Mononuclear cell (primary cell): ENCODE results near the gene PNKD. TPM values are rescaled to one million over a fixed set of nuclear protein-coding genes. Genes with fewer than 3 reads are reported as not detected.
A peak's percentile ranks its signal among the peaks of the same experiment; 100 is the strongest.

Experiments
- H3K27me3 ChIP-seq: 2 replicates; pipeline ENCODE4 v1.6.0; 2011; ENCODE audit warnings: low read length, control low read depth; ENCODE audit not compliant: insufficient read depth
- H3K4me1 ChIP-seq: 2 replicates; pipeline ENCODE4 v1.5.1; 2011; ENCODE audit warnings: mild to moderate bottlenecking, low read length, control low read depth; ENCODE audit not compliant: insufficient read depth
- H3K4me3 ChIP-seq: 2 replicates; pipeline ENCODE4 v1.5.1; 2011; ENCODE audit warnings: mild to moderate bottlenecking, low read length, moderate library complexity
- H3K9me3 ChIP-seq: 2 replicates; pipeline ENCODE4 v1.5.1; 2011; ENCODE audit warnings: low read depth, mild to moderate bottlenecking, control low read depth, low read length
- total RNA-seq: library from RNA; depleted of rRNA; stranded (reverse); fragments of >200 nt; gene quantifications from one replicate; pipeline ENCODE4 v1.2.3, GENCODE V29; 2012

PNKD gene
- total RNA-seq, 1 donor = 14.2 TPM

DNA sequence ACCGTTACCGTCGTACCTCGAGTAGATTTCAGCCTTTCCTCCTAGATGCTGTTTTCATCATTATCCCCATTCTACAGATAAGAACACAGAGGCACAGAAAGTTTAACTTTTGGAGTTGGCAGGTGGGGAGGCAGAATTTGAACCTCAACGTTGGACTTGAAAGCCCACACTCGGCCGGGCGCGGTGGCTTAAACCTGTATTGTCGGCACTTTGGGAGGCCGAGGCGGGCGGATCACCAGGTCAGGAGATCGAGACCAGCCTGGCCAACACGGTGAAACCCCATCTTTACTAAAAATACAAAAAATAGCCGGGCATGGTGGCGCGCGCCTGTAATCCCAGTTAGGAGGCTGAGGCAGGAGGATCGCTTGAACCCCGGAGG is 97.8 kb downstream of the PNKD start:
- H3K4me1 ChIP-seq = peaks cover 90% of the 10 kb centered on the region
- H3K4me3 ChIP-seq = peak overlapping the region; percentile 49
- H3K9me3 ChIP-seq = no peaks in the 10 kb centered on the region
- H3K27me3 ChIP-seq = no peaks in the 10 kb centered on the region

DNA sequence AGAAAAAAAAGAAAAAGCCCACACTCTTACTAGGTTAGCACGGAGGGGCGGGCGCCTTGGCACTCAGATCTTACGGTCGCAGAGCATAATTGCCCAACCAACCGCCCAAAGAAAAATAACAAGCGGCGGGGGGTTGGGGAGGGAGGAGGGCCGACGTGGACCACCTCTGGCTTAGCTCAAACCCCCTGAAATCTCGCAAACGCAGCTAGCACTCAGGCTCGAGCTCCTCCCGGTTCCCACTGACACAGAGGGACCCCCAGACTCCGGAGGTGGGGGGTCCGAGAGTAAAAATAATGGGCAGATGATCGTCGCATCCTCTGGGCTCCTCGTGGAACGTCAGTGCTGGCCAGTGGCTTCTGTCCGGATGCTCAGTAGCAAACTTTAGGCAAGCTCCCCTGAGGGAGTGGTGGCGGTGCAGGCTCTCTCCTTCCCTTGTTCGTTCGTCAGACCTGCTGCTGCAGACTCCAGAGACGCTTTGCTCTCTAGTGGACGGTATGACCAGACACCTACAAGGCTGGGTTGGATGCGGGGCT is 98.4 kb downstream of the PNKD start:
- H3K27me3 ChIP-seq = no peaks in the 10 kb centered on the region
- peak overlapping the region; percentile 49 for H3K4me3 ChIP-seq
- no peaks in the 10 kb centered on the region for H3K9me3 ChIP-seq
- peaks cover 86% of the 10 kb centered on the region for H3K4me1 ChIP-seq

DNA sequence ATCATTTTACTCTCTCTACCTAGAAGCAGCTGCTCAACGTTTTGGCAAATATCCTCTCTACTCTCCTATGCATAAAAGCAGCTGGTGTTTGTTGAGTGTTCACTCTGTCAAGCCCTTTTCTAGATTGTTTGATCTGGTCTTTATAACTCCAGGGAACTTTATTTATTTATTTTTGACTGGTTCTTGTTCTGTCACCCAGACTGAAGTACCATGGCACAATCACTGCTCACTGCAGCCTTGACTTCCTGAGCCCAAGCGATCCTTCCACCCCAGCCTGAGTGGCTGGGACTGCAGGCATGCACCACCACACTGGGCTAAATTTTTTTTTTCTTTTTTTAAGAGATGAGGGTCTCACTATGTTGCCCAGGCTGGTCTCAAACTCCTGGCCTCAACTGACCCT is 99.0 kb downstream of the PNKD start:
- Histone ChIP-seq H3K4me1 (peaks cover 79% of the 10 kb centered on the region), H3K9me3 (no peaks in the 10 kb centered on the region), H3K27me3 (no peaks in the 10 kb centered on the region), H3K4me3 (no peak overlapping the region)

DNA sequence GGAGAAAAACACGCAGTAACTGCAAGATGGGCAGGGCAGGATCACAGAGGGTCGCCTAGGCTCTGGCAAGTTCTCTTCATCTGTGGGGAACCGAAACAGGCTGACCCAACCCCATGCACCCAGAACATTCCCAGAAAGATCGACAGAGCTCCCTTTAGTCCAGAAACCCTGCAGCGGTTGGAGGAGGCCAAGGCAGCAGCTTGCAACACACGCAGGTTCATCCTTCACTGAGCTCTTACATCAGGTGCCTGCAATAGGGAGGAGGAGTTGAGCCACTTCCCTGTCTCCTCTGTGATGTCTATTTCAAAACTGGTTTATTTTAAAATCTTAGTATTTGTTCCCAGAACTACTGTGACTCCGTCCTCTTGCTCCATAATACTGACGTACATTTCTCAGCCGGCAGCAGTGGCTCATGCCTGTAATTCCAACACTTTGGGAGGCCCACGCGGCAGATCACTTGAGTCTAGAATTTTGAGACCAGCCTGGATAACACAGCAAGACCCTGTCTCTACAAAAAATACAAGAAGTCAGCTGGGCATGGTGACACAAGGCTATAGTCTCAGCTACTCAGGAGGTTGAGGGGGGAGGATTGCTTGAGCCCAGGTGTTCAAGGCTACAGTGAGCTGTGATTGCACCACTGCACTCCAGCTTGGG is 100.2 kb downstream of the PNKD start:
- Histone ChIP-seq H3K4me1 (peaks cover 70% of the 10 kb centered on the region), H3K4me3 (no peak overlapping the region), H3K9me3 (no peaks in the 10 kb centered on the region), H3K27me3 (no peaks in the 10 kb centered on the region)

DNA sequence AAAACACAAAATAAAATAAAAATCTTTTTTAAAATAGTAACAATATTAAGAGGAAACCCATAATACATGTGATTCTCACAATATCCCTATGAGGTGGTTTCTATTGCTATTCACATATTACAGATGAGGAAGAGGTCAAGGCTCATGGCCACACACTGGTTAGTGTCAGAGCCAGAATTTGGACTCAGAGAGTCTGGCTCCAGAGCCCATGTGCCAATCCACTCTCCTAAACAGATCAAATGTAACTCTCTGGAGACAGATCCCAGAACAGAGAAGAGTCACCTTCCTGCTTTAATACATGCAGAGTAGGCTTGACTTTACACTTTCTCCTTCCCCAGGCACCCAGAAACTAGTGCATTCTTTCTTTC is 101.6 kb downstream of the PNKD start:
- Histone ChIP-seq H3K27me3 (no peaks in the 10 kb centered on the region), H3K9me3 (no peaks in the 10 kb centered on the region), H3K4me3 (no peak overlapping the region), H3K4me1 (peaks cover 56% of the 10 kb centered on the region)

DNA sequence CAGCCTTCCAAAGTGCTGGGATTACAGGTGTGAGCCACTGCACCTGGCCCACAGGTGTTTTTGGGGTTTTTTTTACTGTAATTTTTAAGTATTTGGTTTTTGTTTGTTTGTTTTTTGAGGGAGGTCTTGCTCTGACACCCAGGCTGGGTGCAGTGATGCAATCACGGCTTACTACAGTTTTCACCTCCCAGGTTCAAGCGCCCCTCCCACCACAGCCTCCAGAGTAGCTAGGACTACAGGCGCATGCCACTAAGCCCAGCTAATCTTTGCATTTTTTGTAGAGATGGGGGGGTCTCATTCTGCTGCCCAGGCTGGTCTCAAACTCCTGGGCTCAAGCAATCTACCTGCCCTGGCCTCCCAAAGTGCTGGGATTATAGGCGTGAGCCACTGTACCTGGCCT is 104.5 kb downstream of the PNKD start:
- H3K4me3 ChIP-seq = no peak overlapping the region
- peaks cover 54% of the 10 kb centered on the region for H3K4me1 ChIP-seq
- H3K27me3 ChIP-seq = no peaks in the 10 kb centered on the region
- H3K9me3 ChIP-seq = no peaks in the 10 kb centered on the region

DNA sequence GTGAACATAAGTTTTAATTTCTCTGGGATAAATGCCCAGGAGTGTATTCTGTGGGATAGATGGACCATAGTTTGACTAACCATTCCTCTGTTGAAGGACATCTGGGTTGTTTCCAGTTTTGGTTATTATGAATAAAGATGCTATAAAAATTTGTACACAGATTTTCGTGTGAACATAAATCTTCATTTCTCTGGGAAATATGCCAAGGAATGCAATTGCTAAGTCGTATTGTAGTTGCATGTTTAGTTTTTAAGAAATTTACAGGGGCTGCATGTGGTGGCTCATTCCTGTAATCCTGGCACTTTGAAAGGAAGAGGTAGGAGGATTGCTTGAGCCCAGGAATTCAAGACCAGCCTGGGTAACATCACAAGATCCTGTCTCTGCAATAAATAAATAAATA is 104.9 kb downstream of the PNKD start:
- Histone ChIP-seq H3K9me3 (no peaks in the 10 kb centered on the region), H3K4me3 (no peak overlapping the region), H3K4me1 (peaks cover 50% of the 10 kb centered on the region), H3K27me3 (no peaks in the 10 kb centered on the region)

DNA sequence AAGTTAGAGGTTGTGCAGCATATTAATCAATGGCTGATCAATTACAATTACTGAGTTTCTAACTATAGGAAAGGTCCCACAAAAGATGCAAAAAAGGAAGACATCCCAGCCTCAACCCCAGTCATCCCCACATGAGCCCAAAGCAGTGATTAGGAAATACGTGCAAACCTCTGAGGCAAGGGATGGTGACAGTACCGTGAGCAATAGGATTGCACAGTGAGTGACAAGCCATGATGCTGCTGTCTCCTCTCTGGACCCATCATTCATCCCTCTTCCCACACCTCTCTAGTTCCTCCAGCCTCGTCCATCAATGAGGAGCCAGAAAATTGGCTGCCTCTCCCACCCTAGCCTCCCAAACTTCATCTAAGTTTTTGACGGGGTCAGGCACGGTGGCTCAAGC is 107.7 kb downstream of the PNKD start:
- H3K4me1 ChIP-seq = peaks cover 41% of the 10 kb centered on the region
- no peak overlapping the region for H3K4me3 ChIP-seq
- no peaks in the 10 kb centered on the region for H3K9me3 ChIP-seq
- no peaks in the 10 kb centered on the region for H3K27me3 ChIP-seq

DNA sequence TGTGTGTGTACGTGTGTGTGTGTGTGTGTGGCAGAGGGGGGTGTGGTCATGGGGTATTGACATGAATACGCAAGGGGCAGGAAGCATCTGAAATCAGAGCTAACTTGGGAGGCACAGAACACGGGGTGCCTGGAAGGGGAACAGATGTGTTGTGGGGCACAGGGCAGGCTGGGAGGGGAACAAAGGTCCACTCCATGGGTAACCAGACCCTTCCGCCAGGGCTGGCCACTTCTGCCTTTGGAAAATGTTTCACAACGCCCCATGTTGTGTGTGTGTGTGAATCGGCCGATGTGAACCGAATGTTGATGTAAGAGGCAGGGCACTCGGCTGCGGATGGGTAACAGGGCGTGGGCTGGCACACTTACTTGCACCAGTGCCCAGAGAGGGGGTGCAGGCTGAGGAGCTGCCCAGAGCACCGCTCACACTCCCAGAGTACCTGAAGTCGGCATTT is 111.6 kb downstream of the PNKD start, which contains the start of gene SLC11A1:
Gene SLC11A1, plus strand, starts transcription at position 358 of the 451 bp plus-strand sequence. CDS start 96 bp downstream, outside the sequence.
- peak within 1 kb of the TSS; percentile 51 for H3K4me3 ChIP-seq
- no peaks in the 10 kb centered on the region for H3K9me3 ChIP-seq
- H3K27me3 ChIP-seq = no peaks in the 10 kb centered on the region
- H3K4me1 ChIP-seq = peaks cover 80% of the 10 kb centered on the region

DNA sequence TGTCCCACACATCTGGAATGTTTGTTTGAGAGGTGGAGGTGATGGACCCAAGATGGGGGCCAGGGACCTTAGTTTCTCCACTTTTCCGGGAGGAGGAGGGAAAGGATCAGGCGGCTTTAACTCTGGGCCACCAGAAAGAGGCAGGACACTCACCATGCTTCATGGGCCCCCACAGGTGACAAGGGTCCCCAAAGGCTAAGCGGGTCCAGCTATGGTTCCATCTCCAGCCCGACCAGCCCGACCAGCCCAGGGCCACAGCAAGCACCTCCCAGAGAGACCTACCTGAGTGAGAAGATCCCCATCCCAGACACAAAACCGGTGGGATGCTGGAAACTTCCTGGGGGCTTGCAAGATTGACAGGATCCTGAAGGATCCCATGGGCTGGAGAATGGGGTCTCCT is 112.5 kb downstream of the PNKD start:
- no peaks in the 10 kb centered on the region for H3K27me3 ChIP-seq
- H3K9me3 ChIP-seq = no peaks in the 10 kb centered on the region
- peaks cover 82% of the 10 kb centered on the region for H3K4me1 ChIP-seq
- peak overlapping the region; percentile 51 for H3K4me3 ChIP-seq

DNA sequence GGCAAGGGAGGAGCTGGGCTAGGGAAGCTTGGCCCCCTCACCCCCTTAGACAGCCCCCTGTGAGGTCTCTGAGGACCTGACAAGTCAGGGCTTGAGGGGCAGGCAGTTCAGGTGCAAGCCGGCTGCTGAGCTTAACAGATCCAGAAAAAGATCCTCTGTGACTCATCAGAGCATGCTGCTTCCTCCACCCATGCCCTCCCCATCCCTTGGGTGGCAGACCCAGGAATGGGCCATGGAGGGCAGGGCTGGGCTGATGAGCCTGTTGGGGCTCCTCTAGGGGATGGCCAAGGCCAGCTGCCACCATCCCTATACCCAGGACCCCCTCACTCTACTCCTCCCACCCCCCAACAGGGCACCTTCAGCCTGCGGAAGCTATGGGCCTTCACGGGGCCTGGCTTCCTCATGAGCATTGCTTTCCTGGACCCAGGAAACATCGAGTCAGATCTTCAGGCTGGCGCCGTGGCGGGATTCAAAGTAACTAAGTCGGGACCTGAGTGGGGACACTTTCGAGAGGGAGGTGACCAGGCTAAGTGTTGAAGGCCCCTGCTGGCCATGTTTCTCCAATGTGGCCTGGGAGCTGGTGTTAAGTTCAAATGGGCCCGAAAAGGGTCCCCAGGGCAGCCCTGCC is 113.7 kb downstream of the PNKD start:
- Histone ChIP-seq H3K9me3 (no peaks in the 10 kb centered on the region), H3K4me3 (peak overlapping the region; percentile 51), H3K4me1 (peaks cover 80% of the 10 kb centered on the region), H3K27me3 (no peaks in the 10 kb centered on the region)

DNA sequence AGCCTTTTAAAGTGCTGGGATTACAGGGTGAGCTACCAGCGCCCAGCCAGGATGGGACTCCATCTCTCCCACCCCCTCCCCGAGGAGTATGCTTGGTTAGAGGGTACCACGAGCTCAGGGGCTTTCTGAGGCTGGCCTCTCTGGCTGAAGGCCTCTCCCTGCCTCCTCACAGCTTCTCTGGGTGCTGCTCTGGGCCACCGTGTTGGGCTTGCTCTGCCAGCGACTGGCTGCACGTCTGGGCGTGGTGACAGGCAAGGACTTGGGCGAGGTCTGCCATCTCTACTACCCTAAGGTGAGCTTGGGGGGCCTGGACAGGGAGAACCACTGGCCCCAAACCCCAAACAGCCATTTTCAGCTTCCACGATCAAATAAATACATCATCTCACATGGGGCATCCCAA is 114.7 kb downstream of the PNKD start:
- Histone ChIP-seq H3K4me1 (peaks cover 80% of the 10 kb centered on the region), H3K9me3 (no peaks in the 10 kb centered on the region), H3K4me3 (no peak overlapping the region), H3K27me3 (no peaks in the 10 kb centered on the region)

DNA sequence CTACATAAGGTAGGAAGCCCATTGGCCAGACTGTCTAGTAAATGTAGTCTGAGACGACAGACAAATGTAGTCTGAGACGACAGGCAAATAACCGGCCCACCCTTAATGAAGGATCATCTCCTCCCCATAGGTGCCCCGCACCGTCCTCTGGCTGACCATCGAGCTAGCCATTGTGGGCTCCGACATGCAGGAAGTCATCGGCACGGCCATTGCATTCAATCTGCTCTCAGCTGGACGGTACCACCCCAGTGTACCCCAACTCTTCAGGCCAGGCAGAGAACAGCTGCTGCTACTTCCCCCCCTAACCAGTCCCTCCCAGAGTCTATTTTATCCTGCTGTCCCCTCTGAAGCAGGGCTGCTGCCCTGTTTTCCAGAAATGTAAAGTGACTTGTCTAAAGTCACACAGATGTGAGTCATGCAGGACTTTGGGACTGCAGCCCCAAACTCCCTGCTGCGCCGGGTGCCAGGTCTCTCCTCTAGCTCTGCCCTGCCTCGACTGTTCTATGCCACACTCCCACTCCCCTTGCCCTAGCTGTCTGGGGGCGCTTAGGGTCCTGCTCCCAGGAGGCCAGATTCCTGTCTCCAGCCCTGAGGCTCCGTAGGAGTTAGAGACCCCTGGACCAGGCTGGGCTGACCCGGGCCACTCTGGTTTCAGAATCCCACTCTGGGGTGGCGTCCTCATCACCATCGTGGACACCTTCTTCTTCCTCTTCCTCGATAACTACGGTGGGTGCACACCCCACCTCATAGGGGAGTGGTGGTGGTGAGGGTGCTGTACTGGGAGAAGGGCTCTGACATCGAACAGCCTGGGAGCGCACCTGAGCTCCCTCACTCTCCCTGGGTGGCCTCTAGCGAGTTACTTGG is 116.4 kb downstream of the PNKD start:
- Histone ChIP-seq H3K4me1 (peaks cover 71% of the 10 kb centered on the region), H3K9me3 (no peaks in the 10 kb centered on the region), H3K27me3 (no peaks in the 10 kb centered on the region), H3K4me3 (no peak overlapping the region)

DNA sequence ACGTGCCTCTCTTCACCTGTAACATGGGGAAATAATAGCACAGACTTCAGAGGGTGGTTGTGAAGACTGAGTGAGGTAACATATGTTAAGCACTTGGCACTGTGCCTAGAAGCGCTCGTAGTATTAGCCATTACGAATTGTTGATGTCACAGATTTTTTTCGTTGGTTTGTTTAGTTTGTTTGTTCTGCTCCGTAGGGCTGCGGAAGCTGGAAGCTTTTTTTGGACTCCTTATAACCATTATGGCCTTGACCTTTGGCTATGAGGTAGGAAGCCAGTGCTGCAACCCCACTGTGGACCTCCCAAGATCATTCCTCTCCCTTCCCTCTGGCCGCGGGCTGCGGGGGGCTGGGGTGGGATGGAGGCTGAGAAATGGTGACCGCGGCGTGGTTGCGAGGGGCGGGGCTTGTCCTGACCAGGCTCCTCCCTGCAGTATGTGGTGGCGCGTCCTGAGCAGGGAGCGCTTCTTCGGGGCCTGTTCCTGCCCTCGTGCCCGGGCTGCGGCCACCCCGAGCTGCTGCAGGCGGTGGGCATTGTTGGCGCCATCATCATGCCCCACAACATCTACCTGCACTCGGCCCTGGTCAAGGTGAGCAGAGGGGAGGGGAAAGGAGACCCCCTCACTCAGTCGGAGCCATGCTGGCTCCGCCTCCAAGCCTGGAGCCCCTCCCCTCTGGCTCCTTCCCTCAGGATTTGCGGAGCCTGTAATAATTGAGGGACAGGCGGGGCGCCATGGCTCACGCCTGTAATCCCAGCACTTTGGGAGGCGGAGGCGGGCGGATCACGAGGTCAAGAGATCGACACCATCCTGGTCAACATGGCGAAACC is 117.3 kb downstream of the PNKD start:
- Histone ChIP-seq H3K27me3 (no peaks in the 10 kb centered on the region), H3K4me3 (no peak overlapping the region), H3K4me1 (peaks cover 69% of the 10 kb centered on the region), H3K9me3 (no peaks in the 10 kb centered on the region)
